Kidney (tissue), 14 donors: ENCODE measurements around the gene MACROD2. TPM values are rescaled to one million over a fixed set of nuclear protein-coding genes. Genes with fewer than 3 reads are reported as not detected.
A peak's percentile ranks its signal among the peaks of the same experiment; 100 is the strongest.

Experiments
- DNase-seq, 5 donors: peaks; one replicate each; pipeline ENCODE4 v3.0.0-alpha.2; 2013 to 2020
- FAIRE-seq: peaks from 2 replicates; lab custom pipeline; 2012; peaks lifted over from hg19 to GRCh38; lab: Jason Lieb, UNC
- H3K27ac ChIP-seq, 2 donors: one replicate each; pipeline ENCODE4 v1.7.0; 2013; ENCODE audit warnings: low read depth in 2 of 2, low read length in 2 of 2, inconsistent platforms in 1 of 2
- H3K27me3 ChIP-seq: one replicate; pipeline ENCODE4 v1.7.1; 2013; ENCODE audit warnings: low read length, inconsistent platforms; ENCODE audit not compliant: control insufficient read depth, insufficient read depth
- H3K36me3 ChIP-seq, 3 donors: one replicate each; pipeline versions ENCODE4 v1.7.0 to v1.7.1; 2013; ENCODE audit warnings: low read length in 3 of 3, control low read depth in 1 of 3, inconsistent platforms in 1 of 3; ENCODE audit not compliant: insufficient read depth in 3 of 3, control insufficient read depth in 2 of 3
- H3K4me1 ChIP-seq, 3 donors: one replicate each; pipeline versions ENCODE4 v1.7.0 to v1.7.1; 2013; ENCODE audit warnings: low read length in 3 of 3, inconsistent platforms in 1 of 3, low read depth in 1 of 3; ENCODE audit not compliant: control insufficient read depth in 2 of 3, insufficient read depth in 2 of 3
- H3K4me3 ChIP-seq, 3 donors: one replicate each; pipeline versions ENCODE4 v1.7.0 to v1.8.1; 2013; ENCODE audit warnings: low read length in 3 of 3, control low read depth in 1 of 3, inconsistent platforms in 1 of 3
- H3K9ac ChIP-seq, 3 donors: one replicate each; pipeline versions ENCODE4 v1.7.0 to v1.7.1; 2013; ENCODE audit warnings: low read length in 3 of 3, control low read depth in 1 of 3, inconsistent platforms in 1 of 3
- H3K9me3 ChIP-seq, 3 donors: one replicate each; pipeline versions ENCODE4 v1.7.0 to v1.7.1; 2013; ENCODE audit warnings: low read length in 3 of 3, control low read depth in 1 of 3, inconsistent platforms in 1 of 3; ENCODE audit not compliant: control insufficient read depth in 2 of 3, insufficient read depth in 1 of 3
- intact Hi-C: fragments of 100-400 bp; cut with DNase I; formaldehyde crosslinking; loops from one replicate; pipeline ENCODE4 v1.11.1; 2022
- polyA plus RNA-seq: library from polyadenylated mRNA; stranded (reverse); fragments of 350-450 nt; fragmentation: Illumina TruSeq; extraction: RNeasy Lipid Tissue Mini Kit (QIAGEN cat#74804); gene quantifications from one replicate; pipeline ENCODE4 v1.2.3, GENCODE V29; 2014; ENCODE audit warnings: low read depth, low replicate concordance; ENCODE audit not compliant: insufficient read depth
- total RNA-seq: library from RNA; stranded (reverse); fragmentation: NEBNext Ultra II Directional; extraction: Animal tissue kit (Norgen Biotek cat#: 25700); gene quantifications from one replicate; pipeline ENCODE4 v1.2.1, GENCODE V29; 2021
- TF ChIP-seq, protein P1 (sequence below): IDR thresholded peaks from 3 replicates; pipeline ENCODE4 v1.5.1; 2012; ENCODE audit warnings: mild to moderate bottlenecking, moderate library complexity, borderline replicate concordance; ENCODE audit not compliant: insufficient read depth; ENCODE audit errors: extremely low read depth
- donor health status: control.
- donor health status: control.
- donor health status: control.
- donor health status: control.
- donor health status: control.
- donor health status: DM: yes; HTN: yes; CAD: no.
- donor health status: Normal renal cell carcinoma (clear cell type).

MACROD2 gene
- total and polyA plus RNA-seq, 2 donors from 2014 or later, result 3.0 to 10.0 TPM

DNA sequence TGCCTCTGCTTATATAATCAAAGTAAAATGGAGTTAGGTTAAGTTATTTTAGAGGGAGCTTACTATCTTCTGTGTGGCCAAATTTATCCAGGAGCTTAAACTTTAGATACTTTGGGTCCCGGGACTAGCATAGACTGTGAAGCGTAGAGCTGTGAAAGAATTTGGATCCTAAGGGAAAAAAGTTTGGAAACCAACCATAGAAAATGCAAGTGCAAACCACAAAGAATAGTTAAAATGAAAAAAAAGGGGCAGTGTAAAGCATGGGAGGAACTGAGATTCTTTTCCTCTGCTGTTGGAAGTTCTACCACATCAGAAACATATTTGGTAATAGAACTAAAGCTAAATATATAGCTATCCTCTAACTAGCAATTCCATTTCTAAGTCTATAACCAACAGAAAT, 574.3 kb downstream of the MACROD2 start:
- Histone ChIP-seq H3K9ac (no peak overlapping the region), H3K27me3 (no peaks in the 10 kb centered on the region), H3K27ac (no peak overlapping the region), H3K36me3 (no peaks in the 10 kb centered on the region), H3K4me1 (no peaks in the 10 kb centered on the region), H3K4me3 (no peak overlapping the region), H3K9me3 (no peaks in the 10 kb centered on the region)
- intact Hi-C loops, result no loop called here
- FAIRE-seq, result no peak
- TF ChIP-seq, protein P1, sequence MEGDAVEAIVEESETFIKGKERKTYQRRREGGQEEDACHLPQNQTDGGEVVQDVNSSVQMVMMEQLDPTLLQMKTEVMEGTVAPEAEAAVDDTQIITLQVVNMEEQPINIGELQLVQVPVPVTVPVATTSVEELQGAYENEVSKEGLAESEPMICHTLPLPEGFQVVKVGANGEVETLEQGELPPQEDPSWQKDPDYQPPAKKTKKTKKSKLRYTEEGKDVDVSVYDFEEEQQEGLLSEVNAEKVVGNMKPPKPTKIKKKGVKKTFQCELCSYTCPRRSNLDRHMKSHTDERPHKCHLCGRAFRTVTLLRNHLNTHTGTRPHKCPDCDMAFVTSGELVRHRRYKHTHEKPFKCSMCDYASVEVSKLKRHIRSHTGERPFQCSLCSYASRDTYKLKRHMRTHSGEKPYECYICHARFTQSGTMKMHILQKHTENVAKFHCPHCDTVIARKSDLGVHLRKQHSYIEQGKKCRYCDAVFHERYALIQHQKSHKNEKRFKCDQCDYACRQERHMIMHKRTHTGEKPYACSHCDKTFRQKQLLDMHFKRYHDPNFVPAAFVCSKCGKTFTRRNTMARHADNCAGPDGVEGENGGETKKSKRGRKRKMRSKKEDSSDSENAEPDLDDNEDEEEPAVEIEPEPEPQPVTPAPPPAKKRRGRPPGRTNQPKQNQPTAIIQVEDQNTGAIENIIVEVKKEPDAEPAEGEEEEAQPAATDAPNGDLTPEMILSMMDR, result no peak
- no peak for DNase-seq

DNA sequence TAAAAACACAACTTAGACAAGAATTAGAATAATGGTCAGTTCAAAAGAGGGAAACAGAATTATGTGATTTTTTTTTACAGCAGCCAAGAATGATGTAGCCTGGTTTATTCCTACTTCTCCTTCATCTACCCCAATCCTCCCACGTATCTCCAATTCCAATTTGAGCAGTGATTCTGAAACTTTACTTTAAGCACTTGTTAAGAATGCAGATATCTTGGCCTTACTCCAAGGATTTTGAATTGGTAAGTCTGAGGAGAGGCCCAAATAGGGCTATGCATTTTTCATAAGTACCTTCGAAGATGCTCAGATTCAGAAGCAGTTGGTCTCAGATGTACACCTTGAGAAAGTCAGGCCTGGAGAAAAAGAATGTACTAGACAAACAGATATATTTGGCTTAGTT, 575.5 kb downstream of the MACROD2 start:
- H3K27me3 ChIP-seq, result no peaks in the 10 kb centered on the region
- TF ChIP-seq, protein P1, result no peak
- DNase-seq, result peak in 1 of 5 donors; percentile 14
- H3K4me1 ChIP-seq, result no peaks in the 10 kb centered on the region
- intact Hi-C loops, result no loop called here
- H3K27ac ChIP-seq, result no peak overlapping the region
- H3K9me3 ChIP-seq, result no peaks in the 10 kb centered on the region
- no peak overlapping the region for H3K4me3 ChIP-seq
- no peak for FAIRE-seq
- no peaks in the 10 kb centered on the region for H3K36me3 ChIP-seq
- no peak overlapping the region for H3K9ac ChIP-seq

DNA sequence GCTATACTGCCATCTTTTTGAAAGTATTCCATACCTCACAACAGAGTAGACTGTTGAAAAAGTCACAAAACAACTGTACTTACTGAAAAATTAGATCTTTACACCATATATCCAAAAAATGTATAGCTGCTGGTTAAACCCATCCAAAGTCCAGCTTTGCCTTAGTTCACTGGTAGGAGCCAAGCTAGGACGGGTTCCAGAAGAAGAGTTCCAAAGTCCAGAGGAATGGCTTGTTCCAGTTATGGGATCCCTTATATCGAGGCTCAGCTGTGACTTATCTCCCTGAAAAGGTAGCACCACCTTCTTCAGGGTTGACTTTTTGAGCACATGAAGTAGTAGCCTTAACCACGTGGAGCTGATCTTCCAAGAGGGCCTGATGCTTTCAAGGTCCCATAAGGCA, 578.4 kb downstream of the MACROD2 start:
- FAIRE-seq, result no peak
- Histone ChIP-seq H3K27me3 (no peaks in the 10 kb centered on the region), H3K27ac (no peak overlapping the region), H3K36me3 (no peaks in the 10 kb centered on the region), H3K9ac (no peak overlapping the region), H3K9me3 (no peaks in the 10 kb centered on the region), H3K4me3 (no peak overlapping the region), H3K4me1 (no peaks in the 10 kb centered on the region)
- TF ChIP-seq, protein P1, result no peak
- intact Hi-C loops, result no loop called here
- no peak for DNase-seq
